GM18873 (cell line): ENCODE data around the gene GTF2IRD1.
"Not testable (repeated sequence)": the region's sequence is repeated elsewhere in the genome, so short reads cannot be mapped to it uniquely, and the experiment has no call there.

Experiments used
- ATAC-seq: cut with Tn5 transposase; IDR thresholded peaks from one replicate; pipeline ENCODE4 v1.9.1; 2021; ENCODE audit warnings: mild to moderate bottlenecking, moderate library complexity, moderate number of reproducible peaks; ENCODE audit not compliant: unreplicated experiment, low FRiP score

Gene GTF2IRD1

GRCh38 chr7:74632505-74632904, 178.8 kb downstream of the GTF2IRD1 start:
- no peak for ATAC-seq

GRCh38 chr7:74633451-74633921, 179.8 kb downstream of the GTF2IRD1 start:
- ATAC-seq: no peak

DNA sequence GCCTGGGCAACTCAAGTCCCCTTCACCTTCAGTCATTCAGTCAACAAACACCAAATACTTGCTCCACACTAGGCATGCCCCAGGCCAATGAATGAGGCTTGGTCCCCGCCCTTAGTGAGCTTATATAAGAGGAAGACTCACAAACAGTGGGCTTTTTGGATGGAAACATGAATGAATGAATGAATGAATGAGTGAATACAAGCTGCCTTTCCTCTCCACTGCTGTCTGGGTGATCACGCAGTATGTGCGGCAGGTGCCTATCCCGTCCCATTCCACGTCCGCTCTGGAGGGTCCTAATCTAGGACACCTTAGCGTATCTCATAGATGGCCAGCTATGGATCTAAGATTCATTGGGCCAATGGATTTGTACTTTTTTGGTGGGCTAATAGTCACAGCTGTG, 184.0 kb downstream of the GTF2IRD1 start:
- ATAC-seq: no peak

DNA sequence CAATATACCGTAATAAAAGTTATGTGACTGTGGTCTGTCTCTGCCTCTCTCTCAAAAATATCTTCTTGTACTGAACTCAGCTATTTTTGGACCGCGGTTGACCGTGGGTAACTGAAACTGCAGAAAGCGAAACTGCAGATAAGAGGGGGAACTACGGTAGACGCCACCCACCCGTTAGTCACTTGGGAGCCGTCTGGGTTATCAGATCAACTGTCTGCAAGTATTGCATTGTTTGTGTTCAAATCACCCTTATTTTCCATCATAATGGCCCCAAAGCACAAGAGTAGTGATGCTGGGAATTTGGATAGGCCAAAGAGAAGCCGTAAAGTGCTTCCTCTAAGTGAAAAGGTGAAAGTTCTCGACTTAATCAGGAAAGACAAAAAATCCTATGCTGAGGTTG, 196.3 kb downstream of the GTF2IRD1 start:
- ATAC-seq: peak; percentile 53

- not testable (repeated sequence) for ATAC-seq
Measured at GRCh38 chr7:74650493-74651132, 196.9 kb downstream of the GTF2IRD1 start.

DNA sequence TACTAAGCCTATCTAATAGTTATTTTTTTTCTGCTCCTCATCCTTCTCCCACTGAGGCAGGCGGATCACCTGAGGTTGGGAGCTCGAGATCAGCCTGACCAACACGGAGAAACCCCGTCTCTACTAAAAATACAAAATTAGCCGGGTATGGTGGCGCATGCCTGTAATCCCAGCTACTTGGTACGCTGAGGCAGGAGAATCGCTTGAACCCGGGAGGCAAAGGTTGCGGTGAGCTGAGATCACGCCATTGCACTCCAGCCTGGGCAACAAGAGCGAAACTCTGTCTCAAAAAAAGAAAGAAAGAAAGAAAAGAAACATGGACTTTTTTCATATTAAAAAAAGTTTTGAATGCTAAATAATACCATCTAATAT, 197.4 kb downstream of the GTF2IRD1 start:
- not testable (repeated sequence) for ATAC-seq
